ENCODE measurements around the gene COL27A1. TPM values are rescaled to one million over a fixed set of nuclear protein-coding genes. Genes with fewer than 3 reads are reported as not detected.

The COL27A1 gene
- total RNA-seq, 2 experiments from 2014 or later, result not detected

GRCh38 chr9:114341991-114342390 is 186.7 kb downstream of the COL27A1 start:
- POLR2A ChIA-PET, result interaction anchor here (1.5 kb wide), 1 partner anchor 48 kb away, joined by 3 read pairs; no protein-coding TSS in a partner anchor
- no peak overlapping the region for H2AFZ ChIP-seq (ENCODE audit: low read length)
- no TSS peak for BruUV-seq (replicated peaks)

GRCh38 chr9:114342755-114343440 is 187.6 kb downstream of the COL27A1 start:
- TF ChIP-seq CTCF (conservative IDR thresholded peaks at IDR 0.05; ENCODE audit: low read length) (no peak), EZH2phosphoT487 (IDR thresholded peaks at IDR 0.05; ENCODE audit: borderline replicate concordance, low read depth, low read length) (no peak)
- intact Hi-C loops (cut with micrococcal nuclease; ENCODE audit: unreplicated experiment), result no loop called here
- no peak overlapping the region for H2AFZ ChIP-seq (ENCODE audit: low read length)
- H3K9me3 ChIP-seq (ENCODE audit: low read length), result no peaks in the 10 kb centered on the region
- H3K79me2 ChIP-seq (ENCODE audit: insufficient read depth, low read depth, low read length), result no peaks in the 10 kb centered on the region
- BruUV-seq (replicated peaks), result no TSS peak
- no peak overlapping the region for H3K27ac ChIP-seq (ENCODE audit: low read depth, low read length, poor library complexity, severe bottlenecking)
- no peak overlapping the region for H3K4me2 ChIP-seq (ENCODE audit: low read length)
- H3K4me3 ChIP-seq (ENCODE audit: low read depth, low read length, poor library complexity, severe bottlenecking), result no peak overlapping the region
- H3K9me2 ChIP-seq (ENCODE audit: insufficient read depth, low read length), result no peaks in the 10 kb centered on the region
- ChIA-PET CTCF (ENCODE audit: unreplicated experiment) (no interaction called here), POLR2A (interaction anchor here (1.5 kb wide), 1 partner anchor 48 kb away, joined by 3 read pairs; no protein-coding TSS in a partner anchor)
- peaks cover 4% of the 10 kb centered on the region for H3K4me1 ChIP-seq (ENCODE audit: insufficient read depth, low read length, poor library complexity, severe bottlenecking)
- H3K36me3 ChIP-seq (ENCODE audit: insufficient read depth, low read length), result peaks cover 95% of the 10 kb centered on the region
- no peaks in the 10 kb centered on the region for H4K20me1 ChIP-seq (ENCODE audit: insufficient read depth, low read length)
- DNase-seq (ENCODE audit: low spot score), result no peak

More at GRCh38 chr9:114341991-114342390, 186.7 kb downstream of the COL27A1 start:
- H4K20me1 ChIP-seq (ENCODE audit: insufficient read depth, low read length), result no peaks in the 10 kb centered on the region
- H3K79me2 ChIP-seq (ENCODE audit: insufficient read depth, low read depth, low read length), result no peaks in the 10 kb centered on the region
- DNase-seq (ENCODE audit: low spot score), result no peak
- CTCF ChIA-PET (ENCODE audit: unreplicated experiment), result no interaction called here
- no peak overlapping the region for H3K4me2 ChIP-seq (ENCODE audit: low read length)
- no peaks in the 10 kb centered on the region for H3K9me2 ChIP-seq (ENCODE audit: insufficient read depth, low read length)
- H3K9me3 ChIP-seq (ENCODE audit: low read length), result no peaks in the 10 kb centered on the region
- peaks cover 4% of the 10 kb centered on the region for H3K4me1 ChIP-seq (ENCODE audit: insufficient read depth, low read length, poor library complexity, severe bottlenecking)
- H3K36me3 ChIP-seq (ENCODE audit: insufficient read depth, low read length), result peaks cover 97% of the 10 kb centered on the region
- no peak overlapping the region for H3K4me3 ChIP-seq (ENCODE audit: low read depth, low read length, poor library complexity, severe bottlenecking)
- TF ChIP-seq CTCF (conservative IDR thresholded peaks at IDR 0.05; ENCODE audit: low read length) (no peak), EZH2phosphoT487 (IDR thresholded peaks at IDR 0.05; ENCODE audit: borderline replicate concordance, low read depth, low read length) (no peak)
- intact Hi-C loops (cut with micrococcal nuclease; ENCODE audit: unreplicated experiment), result no loop called here
- H3K27ac ChIP-seq (ENCODE audit: low read depth, low read length, poor library complexity, severe bottlenecking), result no peak overlapping the region

GRCh38 chr9:114343471-114344187 is 188.3 kb downstream of the COL27A1 start:
- H3K27ac ChIP-seq (ENCODE audit: low read depth, low read length, poor library complexity, severe bottlenecking), result no peak overlapping the region
- no peaks in the 10 kb centered on the region for H3K9me2 ChIP-seq (ENCODE audit: insufficient read depth, low read length)
- intact Hi-C loops (cut with micrococcal nuclease; ENCODE audit: unreplicated experiment), result no loop called here
- ChIA-PET CTCF (ENCODE audit: unreplicated experiment) (no interaction called here), POLR2A (no interaction called here)
- H3K4me2 ChIP-seq (ENCODE audit: low read length), result no peak overlapping the region
- H3K4me1 ChIP-seq (ENCODE audit: insufficient read depth, low read length, poor library complexity, severe bottlenecking), result peaks cover 8% of the 10 kb centered on the region
- H3K36me3 ChIP-seq (ENCODE audit: insufficient read depth, low read length), result peaks cover 95% of the 10 kb centered on the region
- H3K79me2 ChIP-seq (ENCODE audit: insufficient read depth, low read depth, low read length), result no peaks in the 10 kb centered on the region
- no peaks in the 10 kb centered on the region for H3K9me3 ChIP-seq (ENCODE audit: low read length)
- no peaks in the 10 kb centered on the region for H4K20me1 ChIP-seq (ENCODE audit: insufficient read depth, low read length)
- no peak for TF ChIP-seq EZH2phosphoT487 (IDR thresholded peaks at IDR 0.05; ENCODE audit: borderline replicate concordance, low read depth, low read length)
- no peak for TF ChIP-seq CTCF (conservative IDR thresholded peaks at IDR 0.05; ENCODE audit: low read length)
- no peak overlapping the region for H2AFZ ChIP-seq (ENCODE audit: low read length)
- BruUV-seq (replicated peaks), result no TSS peak
- no peak for DNase-seq (ENCODE audit: low spot score)
- H3K4me3 ChIP-seq (ENCODE audit: low read depth, low read length, poor library complexity, severe bottlenecking), result no peak overlapping the region
